Measurements from ENCODE around the gene NHP2. TPM values are rescaled to one million over a fixed set of nuclear protein-coding genes. Genes with fewer than 3 reads are reported as not detected.

Gene NHP2
- total RNA-seq, 4 donors from 2014 or later = 104 to 161 (median 138) TPM

DNA sequence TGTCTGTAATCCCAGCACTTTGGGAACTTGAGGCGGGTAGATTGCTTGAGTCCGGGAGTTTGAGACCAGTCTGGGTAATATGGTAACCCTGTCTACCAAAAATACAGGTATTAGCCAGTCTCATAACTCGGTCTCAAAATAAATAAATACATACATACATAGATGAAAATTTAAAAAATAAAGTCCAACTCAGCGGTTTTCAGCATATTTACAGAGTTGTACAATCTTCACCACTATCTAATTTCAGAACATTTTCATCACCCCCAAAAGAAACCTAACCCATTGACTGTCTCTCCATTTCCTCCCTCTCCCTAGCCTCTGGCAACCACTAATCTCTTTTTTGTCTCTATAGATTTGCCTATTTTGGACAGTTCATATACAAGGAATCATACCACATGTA is 12.1 kb downstream of the NHP2 start:
- TF ChIP-seq, protein P1, sequence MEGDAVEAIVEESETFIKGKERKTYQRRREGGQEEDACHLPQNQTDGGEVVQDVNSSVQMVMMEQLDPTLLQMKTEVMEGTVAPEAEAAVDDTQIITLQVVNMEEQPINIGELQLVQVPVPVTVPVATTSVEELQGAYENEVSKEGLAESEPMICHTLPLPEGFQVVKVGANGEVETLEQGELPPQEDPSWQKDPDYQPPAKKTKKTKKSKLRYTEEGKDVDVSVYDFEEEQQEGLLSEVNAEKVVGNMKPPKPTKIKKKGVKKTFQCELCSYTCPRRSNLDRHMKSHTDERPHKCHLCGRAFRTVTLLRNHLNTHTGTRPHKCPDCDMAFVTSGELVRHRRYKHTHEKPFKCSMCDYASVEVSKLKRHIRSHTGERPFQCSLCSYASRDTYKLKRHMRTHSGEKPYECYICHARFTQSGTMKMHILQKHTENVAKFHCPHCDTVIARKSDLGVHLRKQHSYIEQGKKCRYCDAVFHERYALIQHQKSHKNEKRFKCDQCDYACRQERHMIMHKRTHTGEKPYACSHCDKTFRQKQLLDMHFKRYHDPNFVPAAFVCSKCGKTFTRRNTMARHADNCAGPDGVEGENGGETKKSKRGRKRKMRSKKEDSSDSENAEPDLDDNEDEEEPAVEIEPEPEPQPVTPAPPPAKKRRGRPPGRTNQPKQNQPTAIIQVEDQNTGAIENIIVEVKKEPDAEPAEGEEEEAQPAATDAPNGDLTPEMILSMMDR (IDR thresholded peaks at IDR 0.05; ENCODE audit: low read depth) = no peak

DNA sequence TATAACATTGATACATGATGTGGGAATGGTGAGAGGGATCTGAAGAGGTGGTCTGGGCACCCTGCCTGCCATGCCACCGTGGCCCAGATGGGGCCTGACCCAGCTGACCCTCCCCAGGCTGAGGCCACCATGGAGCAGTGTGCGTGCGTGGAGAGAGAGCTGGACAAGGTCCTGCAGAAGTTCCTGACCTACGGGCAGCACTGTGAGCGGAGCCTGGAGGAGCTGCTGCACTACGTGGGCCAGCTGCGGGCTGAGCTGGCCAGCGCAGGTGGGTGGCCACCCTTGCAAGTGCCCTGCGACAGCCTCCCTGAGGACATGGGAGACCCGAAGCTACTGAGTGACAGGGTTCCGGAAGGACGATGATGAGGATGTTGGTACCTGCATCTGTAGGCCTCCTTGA is 15.7 kb downstream of the NHP2 start:
- TF ChIP-seq, protein P1 (IDR thresholded peaks at IDR 0.05; ENCODE audit: low read depth) = no peak

DNA sequence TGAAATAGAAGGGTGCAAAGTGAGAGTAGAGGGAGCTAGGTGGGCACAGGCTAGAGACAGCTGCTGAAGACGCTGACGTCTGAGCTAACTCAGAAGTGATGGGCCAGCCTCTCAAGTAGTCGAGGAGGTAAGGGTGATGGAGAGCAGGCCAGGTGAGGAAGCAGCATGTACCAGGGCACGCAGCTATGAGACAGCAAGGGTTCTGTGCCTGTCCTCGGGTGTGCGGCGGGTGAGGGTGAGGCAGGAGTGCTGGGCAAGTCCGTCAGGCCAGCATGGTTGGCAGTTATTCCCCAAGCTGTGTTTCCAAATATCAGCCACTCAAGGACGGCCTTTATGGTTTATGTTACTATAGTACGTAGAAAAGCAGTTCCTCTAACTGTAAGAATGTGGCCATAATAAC is 16.7 kb downstream of the NHP2 start:
- TF ChIP-seq, protein P1 (IDR thresholded peaks at IDR 0.05; ENCODE audit: low read depth) = no peak

DNA sequence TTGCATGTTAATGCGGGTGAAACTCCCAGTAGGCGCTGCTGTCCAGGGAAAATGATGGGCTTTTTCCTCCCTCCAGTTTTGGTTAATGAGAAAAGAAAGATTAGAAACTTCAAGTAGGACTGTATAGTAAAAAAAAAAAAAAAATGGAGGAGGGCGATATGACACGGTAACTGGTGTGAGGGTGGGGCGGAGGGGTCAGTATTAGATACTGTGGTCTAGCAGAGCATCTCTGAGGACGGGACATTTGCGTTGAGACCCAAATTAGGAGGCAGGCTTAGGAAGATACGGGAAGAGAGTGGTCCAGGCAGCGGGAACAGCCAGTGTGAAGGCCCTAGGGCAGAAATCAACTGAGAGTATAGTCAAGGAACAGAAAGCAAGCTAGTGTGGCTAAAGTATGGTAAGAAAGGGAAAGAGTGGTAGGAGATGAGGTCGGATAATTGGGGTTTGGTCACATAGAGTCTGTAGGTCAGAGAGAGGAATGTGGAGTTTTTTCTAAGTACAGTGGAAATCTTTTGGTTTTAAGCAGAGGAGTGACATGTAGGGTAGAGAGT is 22.2 kb downstream of the NHP2 start:
- TF ChIP-seq, protein P1 (IDR thresholded peaks at IDR 0.05; ENCODE audit: low read depth) = no peak

DNA sequence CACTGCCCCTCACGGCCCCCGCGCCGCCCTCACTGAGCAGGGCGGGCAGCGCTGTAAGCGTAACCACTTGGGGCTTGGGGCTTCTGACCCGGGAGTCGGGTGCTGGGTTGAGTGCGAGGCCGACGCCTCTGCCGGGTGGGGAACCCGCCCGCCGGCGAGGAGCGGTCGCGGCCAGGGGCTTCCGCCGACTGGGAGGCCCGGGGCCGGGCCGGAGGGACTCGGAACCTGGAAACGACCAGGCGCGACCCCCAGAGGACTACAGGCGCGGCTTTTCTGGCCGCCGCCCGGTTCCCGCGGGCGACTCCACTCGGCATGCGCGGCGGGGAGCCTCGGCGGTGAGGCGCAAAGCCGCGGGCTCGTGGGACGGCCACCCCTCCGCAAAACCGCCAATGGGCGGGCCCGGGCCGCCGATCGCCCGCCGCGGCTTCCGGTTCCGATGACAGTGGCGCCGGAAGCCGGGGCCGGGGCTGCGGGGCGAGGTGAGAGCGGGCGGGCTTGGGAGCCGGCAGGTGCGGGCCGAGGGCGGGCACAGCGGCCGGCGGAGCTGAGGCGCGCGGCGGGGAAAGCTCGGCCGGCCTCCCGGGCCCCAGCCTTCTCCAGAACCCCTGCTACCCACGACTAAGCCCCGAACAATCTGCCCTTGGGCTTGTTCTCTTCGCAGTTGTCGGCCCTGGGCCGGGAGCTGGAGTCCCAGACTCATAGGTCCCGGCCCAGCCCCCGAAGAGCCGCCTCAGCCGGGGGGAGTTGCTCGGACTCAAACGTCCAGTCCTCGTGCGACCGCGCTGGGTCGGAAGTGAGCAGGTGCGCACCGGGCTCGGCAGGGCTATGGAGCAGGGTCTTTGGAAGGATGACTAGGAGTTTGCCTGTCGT is 22.9 kb downstream of the NHP2 start, which contains the start of gene RMND5B:
Gene RMND5B, plus strand, starts transcription at position 439 of the 870 bp plus-strand sequence. CDS start 7,106 bp downstream, outside the sequence.
- TF ChIP-seq, protein P1 (IDR thresholded peaks at IDR 0.05; ENCODE audit: low read depth) = no peak

DNA sequence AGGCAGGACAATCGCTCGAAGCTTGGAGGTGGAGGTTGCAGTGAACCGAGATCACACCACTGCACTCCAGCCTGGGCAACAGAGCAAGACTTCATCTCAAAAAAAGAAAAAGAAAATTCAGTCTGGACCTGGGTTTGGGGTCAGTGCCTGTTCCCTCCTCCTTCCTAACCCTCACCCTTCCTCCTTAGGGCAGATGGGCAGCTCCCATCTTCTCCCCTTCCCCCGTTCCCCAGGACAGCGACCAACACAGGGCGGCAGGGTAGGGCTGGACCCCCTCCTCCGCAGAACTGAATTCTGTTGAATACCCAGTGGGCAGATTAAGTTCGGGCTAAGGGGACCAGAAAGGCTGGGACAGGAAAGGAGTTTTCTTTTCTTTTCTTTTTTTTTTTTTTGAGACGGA is 24.4 kb downstream of the NHP2 start:
- TF ChIP-seq, protein P1 (IDR thresholded peaks at IDR 0.05; ENCODE audit: low read depth) = no peak

DNA sequence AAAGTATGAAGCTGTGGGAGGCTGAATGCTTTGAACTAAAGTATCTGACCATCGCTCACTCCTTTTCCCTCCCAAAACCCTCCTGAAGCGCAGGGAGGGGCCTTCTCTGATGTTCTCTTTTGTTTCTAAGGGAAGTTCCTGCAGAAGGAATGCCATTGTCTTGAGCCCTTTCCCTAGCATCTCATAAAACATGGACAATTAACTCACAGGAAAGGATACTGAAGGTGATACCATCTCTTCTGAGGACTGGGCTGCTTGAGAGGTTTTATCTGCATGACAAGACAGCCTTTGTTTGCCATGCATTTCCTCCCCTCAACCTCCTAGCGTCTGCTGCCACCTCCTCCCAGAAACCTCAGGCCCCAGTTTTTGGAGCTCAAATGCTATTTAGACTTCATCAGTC is 27.1 kb downstream of the NHP2 start:
- TF ChIP-seq, protein P1 (IDR thresholded peaks at IDR 0.05; ENCODE audit: low read depth) = no peak

All from subcutaneous adipose tissue (tissue), 4 donors.